Ecto neural progenitor cell (in vitro differentiated cells): ENCODE data around the gene KPNA6.

Experiments used
- DNase-seq: peaks from one replicate; pipeline ENCODE4 v3.0.0-alpha.2; 2018; ENCODE audit warnings: low spot score

The KPNA6 gene

DNA sequence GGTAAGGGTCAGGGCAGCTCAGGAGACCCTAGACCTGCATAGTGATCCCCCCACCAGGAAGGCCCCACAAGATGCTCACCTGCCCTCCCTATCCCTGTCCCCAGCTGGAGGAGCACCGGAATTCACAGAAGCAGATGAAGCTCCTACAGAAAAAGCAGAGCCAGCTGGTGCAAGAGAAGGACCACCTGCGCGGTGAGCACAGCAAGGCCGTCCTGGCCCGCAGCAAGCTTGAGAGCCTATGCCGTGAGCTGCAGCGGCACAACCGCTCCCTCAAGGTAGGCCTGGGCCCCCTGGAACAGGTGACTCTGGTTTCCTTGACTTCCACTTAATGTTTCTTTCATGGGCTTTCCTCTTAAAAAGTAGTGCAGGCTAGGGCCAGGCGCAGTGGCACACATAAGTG lies 80.0 kb downstream of the KPNA6 start:
- DNase-seq: no peak

DNA sequence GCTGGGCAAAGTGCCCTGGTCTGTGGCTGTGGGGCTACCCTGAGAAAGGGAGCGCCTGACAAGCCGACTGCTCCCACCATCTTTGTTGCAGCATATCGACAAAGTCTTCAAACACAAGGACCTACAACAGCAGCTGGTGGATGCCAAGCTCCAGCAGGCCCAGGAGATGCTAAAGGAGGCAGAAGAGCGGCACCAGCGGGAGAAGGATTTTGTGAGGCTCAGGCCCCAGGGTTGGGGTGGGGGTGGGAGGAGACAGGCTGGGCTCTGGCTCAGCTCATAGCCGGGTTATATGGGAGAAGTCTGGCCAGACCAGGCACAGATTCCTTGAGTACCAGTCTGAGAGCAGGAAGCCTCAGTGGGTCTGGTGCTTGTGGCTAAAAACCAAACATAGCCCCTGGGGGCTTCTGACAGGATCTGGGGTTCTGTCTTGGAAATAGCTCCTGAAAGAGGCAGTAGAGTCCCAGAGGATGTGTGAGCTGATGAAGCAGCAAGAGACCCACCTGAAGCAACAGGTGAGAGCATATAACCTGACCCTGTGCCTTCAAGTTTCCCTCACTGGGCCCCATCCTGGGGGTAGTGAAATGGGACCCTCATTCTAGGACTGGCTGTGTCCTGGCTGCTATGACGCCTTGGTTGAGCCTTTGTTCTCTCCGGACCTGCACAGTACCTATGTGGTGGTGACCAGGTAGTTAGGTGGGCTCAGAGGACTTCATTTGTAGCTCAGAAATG lies 84.5 kb downstream of the KPNA6 start:
- no peak for DNase-seq

DNA sequence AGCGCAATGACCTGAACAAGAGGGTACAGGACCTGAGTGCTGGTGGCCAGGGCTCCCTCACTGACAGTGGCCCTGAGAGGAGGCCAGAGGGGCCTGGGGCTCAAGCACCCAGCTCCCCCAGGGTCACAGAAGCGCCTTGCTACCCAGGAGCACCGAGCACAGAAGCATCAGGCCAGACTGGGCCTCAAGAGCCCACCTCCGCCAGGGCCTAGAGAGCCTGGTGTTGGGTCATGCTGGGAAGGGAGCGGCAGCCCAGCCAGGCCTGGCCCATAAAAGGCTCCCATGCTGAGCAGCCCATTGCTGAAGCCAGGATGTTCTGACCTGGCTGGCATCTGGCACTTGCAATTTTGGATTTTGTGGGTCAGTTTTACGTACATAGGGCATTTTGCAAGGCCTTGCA lies 87.1 kb downstream of the KPNA6 start:
- no peak for DNase-seq

DNA sequence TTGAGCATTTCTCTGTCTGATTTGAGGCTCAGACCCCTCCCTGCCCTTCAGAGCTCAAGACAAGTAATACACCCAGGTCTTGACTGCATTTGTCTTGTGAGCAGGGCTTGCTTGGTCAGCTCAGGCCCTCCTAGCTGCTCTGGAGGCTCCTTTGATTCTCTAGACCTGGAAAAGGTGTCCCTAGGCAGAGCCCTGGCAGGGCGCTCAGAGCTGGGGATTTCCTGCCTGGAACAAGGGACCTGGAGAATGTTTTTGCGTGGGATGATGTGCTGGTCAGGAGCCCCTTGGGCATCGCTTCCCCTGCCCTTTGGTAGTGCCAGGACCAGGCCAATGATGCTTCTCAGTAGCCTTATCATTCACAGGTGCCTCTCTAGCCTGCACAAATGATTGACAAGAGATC lies 87.7 kb downstream of the KPNA6 start:
- DNase-seq: no peak

DNA sequence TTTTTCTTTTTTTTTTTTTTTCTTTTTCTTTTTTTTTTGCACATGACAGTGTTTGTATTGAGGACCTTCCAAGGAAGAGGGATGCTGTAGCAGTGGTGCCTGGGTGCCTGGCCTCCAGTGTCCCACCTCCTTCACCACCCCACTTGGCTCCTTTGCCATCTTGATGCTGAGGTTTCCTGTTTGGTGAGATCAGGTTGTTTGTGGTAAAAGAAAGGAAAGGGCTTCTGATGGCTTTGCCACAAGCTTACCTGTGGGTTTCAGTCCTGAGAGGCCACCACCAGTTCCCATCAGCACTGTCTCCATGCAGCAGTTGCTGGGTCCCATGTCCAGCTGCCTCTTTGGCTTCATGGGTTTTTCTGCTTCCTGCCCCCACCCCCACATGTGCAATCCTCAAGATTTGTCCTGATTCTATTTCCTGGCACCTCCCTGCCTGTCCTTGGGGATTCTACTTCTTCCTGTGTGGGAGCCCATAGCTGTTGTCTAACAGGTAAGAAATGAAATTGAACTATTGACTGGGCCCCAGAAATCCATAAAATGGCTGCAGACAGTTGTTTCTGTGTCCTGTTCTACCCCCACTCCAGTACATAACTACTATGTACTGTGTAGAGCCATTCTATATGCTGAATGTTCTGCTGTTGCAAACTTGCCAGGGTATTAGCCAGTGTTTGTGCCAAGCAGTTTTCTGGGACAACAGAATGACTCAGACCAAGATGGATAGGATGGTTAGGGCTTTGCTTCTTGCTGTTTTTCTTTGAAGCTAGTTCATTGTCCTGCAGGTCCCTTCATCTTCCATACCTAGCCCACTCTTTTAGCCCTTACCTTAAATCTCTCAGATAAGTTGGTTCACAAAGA lies 88.3 kb downstream of the KPNA6 start:
- DNase-seq: no peak

DNA sequence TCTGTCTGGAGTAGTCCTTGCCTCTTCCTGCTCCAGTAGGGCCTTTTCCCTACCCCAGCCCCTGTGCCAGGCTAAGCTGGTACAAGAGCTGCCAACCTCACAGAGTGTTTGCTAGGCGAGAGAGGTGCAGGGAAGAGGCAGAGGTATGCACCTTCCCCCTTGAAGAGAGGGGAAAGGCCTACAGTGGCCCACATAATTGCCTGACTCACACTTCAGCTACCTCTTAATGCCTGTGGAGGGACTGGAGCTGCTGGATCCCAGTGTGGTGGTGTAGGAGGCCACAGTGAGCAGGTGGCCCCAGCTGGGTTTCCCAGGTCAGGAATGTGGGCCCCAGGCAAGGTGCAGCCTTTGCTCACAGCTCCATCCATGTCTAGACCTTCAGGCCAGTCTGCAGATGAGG lies 89.2 kb downstream of the KPNA6 start:
- no peak for DNase-seq

DNA sequence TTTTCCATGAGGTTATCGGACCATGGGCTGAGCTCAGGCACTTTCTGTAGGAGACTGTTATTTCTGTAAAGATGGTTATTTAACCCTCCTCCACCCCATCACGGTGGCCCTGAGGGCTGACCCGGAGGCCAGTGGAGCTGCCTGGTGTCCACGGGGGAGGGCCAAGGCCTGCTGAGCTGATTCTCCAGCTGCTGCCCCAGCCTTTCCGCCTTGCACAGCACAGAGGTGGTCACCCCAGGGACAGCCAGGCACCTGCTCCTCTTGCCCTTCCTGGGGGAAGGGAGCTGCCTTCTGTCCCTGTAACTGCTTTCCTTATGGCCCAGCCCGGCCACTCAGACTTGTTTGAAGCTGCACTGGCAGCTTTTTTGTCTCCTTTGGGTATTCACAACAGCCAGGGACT lies 90.0 kb downstream of the KPNA6 start:
- DNase-seq: no peak

DNA sequence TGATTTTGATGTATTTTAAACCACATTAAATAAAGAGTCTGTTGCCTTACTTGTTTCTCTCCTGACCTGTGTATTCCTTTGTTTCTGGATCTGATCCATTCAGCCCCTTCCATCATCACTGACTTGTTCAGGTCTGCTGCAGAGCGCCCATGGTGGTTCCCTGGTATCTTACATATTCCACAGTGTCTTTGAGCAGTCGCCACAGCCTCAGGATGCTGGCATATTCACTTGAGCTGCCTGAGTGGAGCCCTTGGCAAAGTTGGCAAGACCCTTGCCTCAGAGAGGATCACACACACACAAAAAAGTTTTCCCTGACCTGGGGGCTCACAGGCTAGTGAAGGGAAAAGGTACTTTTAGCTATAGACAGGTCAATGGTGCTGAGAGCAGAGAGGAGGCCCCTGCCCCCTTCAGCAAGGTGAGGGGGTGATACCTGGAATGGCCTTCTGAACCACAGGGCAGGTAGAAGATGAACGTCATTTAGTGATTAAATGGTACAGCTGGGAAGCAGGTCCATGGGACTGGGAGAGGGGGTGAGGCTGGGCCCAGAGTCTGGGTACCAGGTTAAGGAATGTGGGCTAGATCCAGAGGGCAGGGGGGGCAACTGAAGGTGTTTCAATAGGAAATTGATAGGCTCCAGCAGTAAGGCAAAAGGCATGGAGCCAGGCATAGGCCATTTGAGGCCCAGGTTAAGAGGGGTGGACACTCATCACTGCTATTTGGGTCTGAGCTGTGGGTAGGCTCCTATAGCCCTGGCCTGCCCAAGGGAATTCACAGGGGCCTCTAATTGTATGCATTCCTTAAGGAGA lies 90.6 kb downstream of the KPNA6 start:
- DNase-seq: no peak

DNA sequence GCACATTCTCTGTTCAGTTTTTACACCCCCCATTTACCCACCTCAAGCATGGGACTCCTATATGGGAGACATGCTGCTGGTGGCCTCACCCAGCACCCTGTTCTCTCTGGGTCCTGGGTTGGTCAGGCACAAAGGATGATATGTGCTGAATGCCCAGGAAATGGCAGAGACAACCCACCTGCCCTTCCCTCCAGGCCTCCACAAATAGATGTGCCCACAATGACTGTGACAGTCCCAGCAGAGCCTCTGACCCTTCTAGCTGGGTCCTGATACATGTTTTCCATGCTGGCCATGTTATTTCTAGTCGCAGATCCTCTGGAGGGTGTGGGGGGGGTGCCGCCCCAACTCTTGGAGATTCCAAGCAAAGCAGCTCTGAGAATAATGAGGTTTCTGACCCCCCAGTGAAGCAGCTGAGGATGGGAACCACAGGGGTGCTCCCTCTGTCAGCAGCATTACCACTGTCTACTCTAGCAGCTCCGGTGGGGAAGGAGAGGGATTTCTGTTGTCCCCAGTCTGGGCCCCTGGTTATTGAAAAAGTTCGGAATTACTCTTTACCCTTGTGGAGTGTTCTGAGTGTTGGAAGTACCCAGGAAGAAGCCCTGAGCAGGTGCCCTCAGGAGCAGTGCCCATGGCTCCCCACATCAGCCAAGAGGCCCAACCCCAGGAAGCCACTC lies 91.3 kb downstream of the KPNA6 start:
- no peak for DNase-seq

DNA sequence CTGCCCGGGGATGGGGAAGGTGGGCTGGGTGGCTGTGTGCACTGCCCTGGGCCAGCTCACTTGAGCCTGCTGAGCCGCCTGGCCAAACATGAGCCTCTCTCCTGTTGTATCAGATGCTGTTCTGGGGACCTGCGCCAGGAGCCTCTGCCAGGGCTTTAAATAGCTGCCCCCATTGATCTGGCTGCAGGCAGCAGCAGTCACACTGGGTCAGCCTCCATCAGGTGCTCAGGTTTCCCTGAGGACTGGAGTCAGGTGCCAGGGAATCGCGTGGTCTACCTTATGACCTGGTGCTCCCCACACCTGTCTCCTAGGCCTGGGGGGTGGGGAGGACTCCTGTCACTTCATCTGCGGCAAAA lies 91.8 kb downstream of the KPNA6 start:
- no peak for DNase-seq

DNA sequence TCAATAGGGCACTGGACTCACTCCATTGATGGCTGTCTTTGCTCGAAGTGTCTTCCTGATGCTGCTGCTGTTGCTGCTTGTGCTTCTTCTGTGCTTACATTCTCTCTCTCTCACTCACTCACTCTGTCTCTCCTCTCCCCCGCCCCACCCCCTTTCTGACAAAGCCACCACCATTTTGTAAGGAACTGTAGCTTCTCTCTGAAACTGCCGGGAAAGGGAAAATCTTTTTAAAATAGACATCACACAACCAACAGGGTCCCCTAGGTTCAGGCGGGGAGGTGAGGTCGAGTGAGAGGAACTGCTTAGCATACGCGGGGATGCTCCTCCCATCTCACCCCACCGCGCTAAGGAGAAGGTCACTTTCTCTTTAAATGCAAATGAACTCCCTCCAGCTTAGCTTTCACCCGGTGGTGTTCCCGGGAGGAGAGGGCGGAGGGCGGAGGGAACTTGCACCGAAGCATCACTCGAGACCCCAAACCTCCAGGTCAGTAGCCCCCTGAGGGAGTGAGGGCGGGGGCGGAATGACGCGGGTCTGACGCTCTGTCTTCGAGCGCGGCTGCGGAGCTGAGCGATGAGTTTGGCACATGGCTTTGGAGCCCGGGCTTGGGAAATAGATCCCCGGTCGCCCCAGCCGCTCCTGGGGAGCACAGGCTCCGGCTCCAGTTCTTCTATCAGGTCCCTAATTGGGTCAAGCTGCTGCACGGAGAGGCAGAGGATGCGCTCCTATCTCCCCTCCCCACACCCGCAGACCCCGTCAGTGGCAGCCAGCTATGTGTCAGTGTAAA lies 92.6 kb downstream of the KPNA6 start, which contains the start of gene CCDC28B:
CCDC28B (plus strand) TSS at position 370 of the 785 bp plus-strand sequence. CDS start 1,341 bp downstream, outside the sequence.
- peak; percentile 84 for DNase-seq

DNA sequence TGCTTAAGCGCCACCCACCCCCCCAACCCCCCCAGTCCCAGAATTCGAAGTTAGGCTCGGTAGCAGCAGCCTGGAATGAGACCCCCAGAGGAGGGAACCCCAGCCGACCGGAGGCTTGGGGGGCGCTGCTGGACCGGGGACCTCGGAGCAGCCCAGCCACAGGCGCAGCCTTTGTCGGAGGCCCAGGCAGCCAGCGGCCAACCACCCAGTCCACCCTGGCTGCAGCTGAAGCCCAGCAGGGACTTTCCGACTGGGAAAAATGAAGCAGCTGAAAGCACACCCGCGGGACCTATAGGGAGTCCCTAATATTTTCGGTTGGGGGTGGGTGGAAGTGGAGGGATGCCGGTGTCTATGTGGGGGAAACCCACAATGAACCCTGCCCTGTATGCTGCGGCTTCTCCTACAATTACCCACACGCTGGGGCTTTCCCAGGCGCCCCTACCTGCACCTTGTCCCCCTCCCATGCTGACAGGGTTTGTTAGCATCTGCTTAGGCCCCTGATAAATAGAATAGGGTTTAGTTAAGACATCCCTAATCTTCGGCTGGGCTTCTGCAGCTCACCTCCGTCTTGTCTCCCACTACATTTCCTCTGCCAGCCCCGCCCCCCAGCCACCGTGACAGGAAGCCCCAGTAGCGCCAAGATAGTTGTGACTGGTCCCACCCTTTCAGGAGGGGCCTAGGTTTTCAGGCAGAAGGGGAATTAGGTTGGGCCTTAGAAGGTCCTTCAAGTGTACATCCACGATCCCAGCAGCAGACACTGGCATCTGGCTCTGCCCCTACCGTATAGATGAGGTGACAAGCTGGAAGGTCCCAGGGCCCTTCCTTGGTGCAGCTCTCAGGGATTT lies 93.4 kb downstream of the KPNA6 start:
- DNase-seq: peak; percentile 79

DNA sequence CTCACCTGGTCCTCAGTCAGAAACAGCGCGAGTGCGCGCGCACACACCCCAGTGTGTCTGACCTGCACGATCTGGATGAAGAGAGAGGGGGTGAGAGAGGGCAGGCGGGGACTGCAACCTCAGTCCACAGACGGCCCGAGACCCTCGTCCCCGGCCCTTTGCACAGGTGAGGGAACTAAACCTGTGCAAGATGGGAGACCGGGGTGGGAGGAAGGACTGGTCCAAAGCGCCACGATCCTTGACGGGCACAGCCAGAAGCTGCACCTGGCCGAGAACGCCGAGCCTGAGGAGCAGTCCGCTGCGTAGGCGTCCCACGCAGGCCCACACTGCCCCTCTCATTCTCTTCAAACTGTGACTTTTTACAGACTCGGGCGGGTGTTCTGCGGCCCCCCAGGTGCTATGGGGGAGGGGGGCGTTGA lies 97.1 kb downstream of the KPNA6 start:
- DNase-seq: no peak

DNA sequence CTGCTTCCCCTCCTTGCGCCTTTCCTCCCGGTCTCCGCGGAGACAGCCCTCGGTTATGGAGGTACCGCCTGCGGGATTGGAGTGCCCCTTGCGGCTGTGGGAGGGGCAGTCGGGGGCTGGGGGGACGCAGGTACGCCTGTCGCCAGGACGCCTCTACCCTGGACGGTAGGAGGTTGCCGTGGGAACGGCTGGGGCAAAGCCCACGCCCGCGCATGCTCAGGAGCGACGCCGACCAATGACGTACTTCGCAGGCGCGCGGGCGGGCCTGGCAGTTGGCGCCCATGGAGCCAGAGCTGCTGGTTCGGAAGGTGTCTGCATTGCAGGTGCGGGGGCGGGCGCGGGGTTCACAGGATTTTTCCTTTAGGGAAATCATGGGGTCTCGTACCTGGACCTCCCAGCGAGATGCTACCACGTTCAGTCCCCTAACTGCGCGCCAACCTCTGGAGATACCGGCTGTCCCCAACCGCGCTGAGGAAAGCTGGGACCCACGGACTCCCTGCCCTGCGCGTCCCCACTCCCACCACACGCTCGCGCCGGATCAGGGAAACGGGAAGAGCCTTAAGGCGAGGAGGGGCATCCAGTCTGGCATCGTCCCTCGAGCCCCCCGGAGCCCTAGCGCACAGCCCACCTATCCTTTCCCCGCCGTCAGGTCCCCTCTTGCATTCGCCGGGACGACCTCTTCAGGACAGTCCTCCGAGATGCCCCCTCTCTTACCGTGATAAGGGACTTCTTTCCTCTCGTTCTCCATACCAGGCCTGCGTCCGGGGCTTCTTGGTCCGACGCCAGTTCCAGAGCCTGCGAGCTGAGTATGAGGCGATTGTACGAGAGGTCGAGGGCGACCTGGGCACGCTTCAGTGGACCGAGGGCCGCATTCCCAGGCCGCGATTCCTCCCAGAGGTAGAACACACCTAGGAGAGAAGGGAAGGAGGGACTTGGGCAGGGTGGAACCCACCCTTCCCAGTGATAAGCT lies 97.8 kb downstream of the KPNA6 start, which contains the start of gene IQCC:
IQCC (plus strand) TSS at position 271 of the 970 bp plus-strand sequence; CDS start at position 282, 11 bp downstream.
- peak; percentile 90 for DNase-seq

DNA sequence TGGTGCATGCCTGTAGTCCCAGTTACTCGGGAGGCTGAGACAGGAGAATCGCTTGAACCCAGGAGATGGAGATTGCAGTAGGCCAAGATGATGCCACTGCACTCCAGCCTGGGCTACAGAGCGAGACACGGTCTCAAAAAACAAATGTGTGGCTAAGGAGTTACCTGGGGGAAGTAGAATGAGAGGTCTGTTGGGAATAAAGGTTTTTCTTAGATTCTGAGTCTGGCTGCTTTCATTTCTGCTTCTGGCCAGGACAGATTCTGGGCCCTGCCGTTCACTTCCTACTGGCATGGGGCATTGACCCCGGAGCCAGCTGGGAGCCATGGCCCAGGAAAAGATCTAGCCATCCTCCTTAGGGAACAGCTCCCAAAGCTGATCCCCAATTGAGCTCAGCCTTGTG lies 100.6 kb downstream of the KPNA6 start:
- no peak for DNase-seq

DNA sequence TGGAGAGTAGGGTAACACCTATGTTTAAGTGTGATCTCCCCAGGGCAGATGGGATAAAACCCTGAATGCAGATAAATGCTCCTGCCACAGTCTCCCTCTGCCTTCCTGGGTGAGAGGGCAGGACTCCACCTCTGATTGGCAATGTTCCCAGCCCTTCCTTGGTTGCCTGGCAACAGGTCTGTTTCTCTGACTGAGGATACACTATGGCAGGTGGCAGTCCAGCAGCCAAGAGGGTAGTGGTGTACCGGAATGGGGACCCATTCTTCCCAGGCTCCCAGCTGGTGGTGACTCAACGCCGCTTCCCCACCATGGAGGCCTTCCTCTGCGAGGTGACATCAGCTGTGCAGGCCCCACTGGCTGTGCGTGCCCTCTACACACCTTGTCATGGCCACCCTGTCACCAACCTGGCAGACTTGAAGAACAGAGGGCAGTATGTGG lies 101.1 kb downstream of the KPNA6 start, which contains the start of gene DCDC2B:
DCDC2B (plus strand) TSS at position 199 of the 438 bp plus-strand sequence; CDS start at position 204, 5 bp downstream.
- DNase-seq: no peak

DNA sequence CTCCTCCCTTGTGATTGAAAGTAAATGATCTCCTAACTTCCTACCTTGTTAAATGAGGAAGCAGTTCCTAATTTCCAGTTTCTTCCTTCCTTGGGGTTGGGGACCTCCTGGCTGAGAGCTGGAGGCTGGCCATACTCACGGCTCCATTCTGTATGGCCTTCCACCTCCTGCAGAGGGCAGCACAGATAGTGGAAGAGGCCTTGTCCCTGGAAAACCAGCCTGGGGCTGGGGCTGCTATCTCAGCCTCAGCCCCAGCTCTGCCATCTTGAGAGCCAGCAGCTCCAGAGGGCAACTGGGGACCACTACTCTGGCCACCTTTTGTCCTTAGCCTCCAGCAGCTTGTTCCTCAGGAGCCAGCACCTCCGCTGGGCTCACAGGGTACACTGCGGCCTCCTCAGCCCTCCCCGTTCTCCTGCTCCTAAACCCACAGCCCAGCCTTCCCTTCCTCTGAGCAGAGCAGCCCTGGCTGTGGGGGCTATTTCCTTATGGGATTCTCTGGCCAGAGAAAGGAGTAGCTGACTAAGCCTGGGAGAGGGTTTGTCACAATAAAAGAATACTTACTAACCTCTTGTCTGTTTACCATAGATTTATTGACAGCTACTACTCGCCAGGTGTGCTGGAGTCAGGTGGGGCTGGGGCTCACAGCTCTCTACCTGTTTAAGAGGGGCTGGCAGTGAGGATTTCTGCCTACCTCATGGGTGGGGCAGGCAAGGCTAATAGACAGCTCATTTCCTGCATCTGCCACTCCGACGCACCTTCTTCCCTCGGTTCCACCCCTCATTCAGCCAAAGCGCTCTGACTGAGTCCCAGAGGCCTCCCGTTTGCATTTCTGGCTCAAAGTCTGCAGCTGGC lies 108.0 kb downstream of the KPNA6 start:
- DNase-seq: peak; percentile 70

DNA sequence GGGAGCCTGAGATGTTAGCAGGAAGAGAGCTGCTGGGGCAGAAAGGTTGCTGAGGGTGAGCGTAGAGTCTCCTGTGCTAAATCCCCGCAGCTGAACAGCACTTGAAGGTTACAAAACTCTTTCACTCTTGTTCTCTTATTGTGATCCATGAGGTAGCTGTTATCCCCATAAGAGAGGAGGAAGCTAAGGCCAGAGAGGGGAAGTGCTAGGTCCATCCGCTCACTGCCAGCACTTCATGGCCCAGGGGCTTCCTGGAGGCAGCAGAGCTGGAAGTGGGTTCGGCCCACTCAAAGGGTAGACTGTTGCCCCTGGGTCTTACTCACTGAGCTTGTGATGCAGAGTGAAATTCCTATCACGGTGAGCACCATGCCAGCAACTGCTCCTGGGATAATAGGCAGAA lies 108.7 kb downstream of the KPNA6 start:
- DNase-seq: no peak
